Astrocyte of the cerebellum (primary cell): ENCODE data around the gene DNAI4.
A peak's percentile ranks its signal among the peaks of the same experiment; 100 is the strongest.

Experiments used
- DNase-seq: peaks from one replicate; pipeline ENCODE4 v3.0.0-alpha.2; 2011; ENCODE audit warnings: low read depth
- H3K4me3 ChIP-seq: 2 replicates; pipeline ENCODE4 v1.5.1; 2011; ENCODE audit warnings: mild to moderate bottlenecking, low read depth, low read length, moderate library complexity
- CTCF ChIP-seq: IDR thresholded peaks from 2 replicates; pipeline ENCODE4 v1.5.1; 2012; ENCODE audit warnings: low read length, low read depth, moderate library complexity, mild to moderate bottlenecking; ENCODE audit errors: missing control alignments
- in situ Hi-C: cut with HindIII; loops from 2 replicates; pipeline ENCODE4 v1.10.0; 2017; ENCODE audit warnings: low sequenced_read_pairs

DNAI4 gene

GRCh38 chr1:66937529-66938234 lies 13.0 kb upstream of the DNAI4 start:
- H3K4me3 ChIP-seq, result no peak overlapping the region
- TF ChIP-seq CTCF, result no peak
- in situ Hi-C loops, result no loop called here
- no peak for DNase-seq

- no peak for DNase-seq
- no peak overlapping the region for H3K4me3 ChIP-seq
- in situ Hi-C loops, result no loop called here
- no peak for TF ChIP-seq CTCF
Observed at GRCh38 chr1:66933887-66934700, 9.4 kb upstream of the DNAI4 start.

DNA sequence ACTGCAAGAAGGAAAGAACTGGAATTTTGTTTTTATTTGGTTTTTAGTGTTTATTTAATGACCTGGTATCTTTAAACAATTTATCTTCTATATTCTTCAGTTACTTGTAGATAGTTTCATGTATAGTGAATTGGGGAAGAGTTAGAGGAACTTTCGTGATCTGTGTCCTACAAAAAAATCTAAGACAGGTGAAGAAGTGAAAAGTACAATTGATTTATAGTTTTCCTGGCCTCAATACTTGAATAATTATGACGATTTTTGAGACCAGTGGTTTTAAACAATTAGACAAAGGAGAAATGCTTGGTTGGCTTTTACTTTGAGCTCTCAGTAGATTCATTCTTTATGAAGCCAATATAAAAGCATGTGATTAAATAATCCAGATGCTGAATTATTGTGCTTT lies 7.6 kb upstream of the DNAI4 start:
- no peak for DNase-seq
- TF ChIP-seq CTCF, result no peak
- H3K4me3 ChIP-seq, result no peak overlapping the region
- in situ Hi-C loops, result no loop called here

DNA sequence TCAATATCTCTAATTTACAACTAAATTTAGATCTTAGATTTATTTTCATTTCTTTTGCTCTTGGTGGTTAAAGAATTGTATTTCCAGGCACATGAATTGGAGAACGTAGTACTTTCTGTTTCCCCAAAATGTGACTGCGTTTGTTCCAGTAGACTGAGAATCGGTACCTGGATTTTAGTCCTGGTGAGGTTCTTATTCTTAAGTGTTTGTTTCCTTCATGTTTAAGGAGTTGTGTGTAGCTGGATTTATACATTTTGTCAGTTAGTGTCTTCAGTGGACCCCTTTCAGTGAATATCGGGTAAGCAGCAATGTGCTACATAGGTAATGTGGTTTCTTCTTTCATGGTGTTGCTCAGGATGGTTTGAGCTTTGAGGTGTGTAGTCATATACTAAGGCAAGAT lies 6.9 kb upstream of the DNAI4 start:
- no peak for TF ChIP-seq CTCF
- peak overlapping the region; percentile 72 for H3K4me3 ChIP-seq
- in situ Hi-C loops, result no loop called here
- no peak for DNase-seq

DNA sequence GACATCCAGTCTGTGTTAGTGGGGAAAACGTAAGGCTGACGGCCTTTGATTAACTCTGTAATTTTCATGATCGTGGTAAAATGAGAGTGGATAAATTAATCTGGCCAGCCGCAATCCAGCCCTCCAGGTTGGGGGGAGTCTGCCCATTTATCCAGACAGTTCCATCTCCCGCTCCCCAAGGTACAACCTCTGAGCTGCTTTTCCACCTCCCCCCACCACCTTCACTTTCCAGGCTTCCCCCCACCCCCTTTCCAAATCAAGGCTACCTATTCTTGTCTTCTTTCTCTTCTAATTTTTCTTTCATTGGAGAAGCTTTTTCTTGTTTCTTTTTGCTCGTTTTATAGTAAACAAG lies 6.1 kb upstream of the DNAI4 start:
- in situ Hi-C loops, result no loop called here
- peak overlapping the region; percentile 72 for H3K4me3 ChIP-seq
- TF ChIP-seq CTCF, result no peak
- DNase-seq, result no peak

GRCh38 chr1:66929999-66930822 lies 5.6 kb upstream of the DNAI4 start:
- in situ Hi-C loops, result no loop called here
- TF ChIP-seq CTCF, result peak; percentile 26
- H3K4me3 ChIP-seq, result peak overlapping the region; percentile 72
- peak; percentile 80 for DNase-seq
